A673 (cell line): ENCODE data around the gene PRR5L. TPM values are rescaled to one million over a fixed set of nuclear protein-coding genes. Genes with fewer than 3 reads are reported as not detected.

Experiments
- BruUV-seq: library from RNA; stranded (reverse); fragments of 400-500 nt; replicated peaks from 2 replicates; lab custom pipeline; 2021; lab: Mats Ljungman, UMichigan
- CTCF ChIA-PET: fragments of 300-600 bp; sonication (Branson Sonifier 250); formaldehyde crosslinking; loops from one replicate; lab custom pipeline; 2022; ENCODE audit warnings: antibody characterized with exemption; lab: Charles Lee
- POLR2A ChIA-PET: fragments of 300-600 bp; sonication (Branson Sonifier 250); formaldehyde crosslinking; loops from one replicate; lab custom pipeline; 2022; ENCODE audit warnings: antibody characterized with exemption; ENCODE audit not compliant: low non-redundant PET; lab: Charles Lee
- DNase-seq: peaks from one replicate; pipeline ENCODE4 v3.0.0-alpha.2; 2015; ENCODE audit warnings: low spot score
- H3K27ac ChIP-seq: fragments of 200-600 bp; sonication (generic); 2 replicates; pipeline ENCODE4 v1.5.1; 2016; ENCODE audit warnings: mixed run types, low read depth, mild to moderate bottlenecking, mixed read lengths, antibody characterized with exemption, low read length; ENCODE audit not compliant: poor library complexity, severe bottlenecking
- H3K27me3 ChIP-seq: fragments of 200-600 bp; sonication (generic); replicated peaks from 2 replicates; pipeline ENCODE4 v1.6.1; 2017; ENCODE audit warnings: mixed run types, low read depth, mild to moderate bottlenecking, mixed read lengths, antibody characterized with exemption, low read length; ENCODE audit not compliant: insufficient read depth, poor library complexity
- H3K36me3 ChIP-seq: fragments of 200-600 bp; sonication (generic); 2 replicates; pipeline ENCODE4 v1.6.1; 2016; ENCODE audit warnings: mixed run types, mild to moderate bottlenecking, mixed read lengths, antibody characterized with exemption, low read length; ENCODE audit not compliant: insufficient read depth, poor library complexity, severe bottlenecking
- H3K4me1 ChIP-seq: fragments of 200-600 bp; sonication (generic); 2 replicates; pipeline ENCODE4 v1.6.1; 2017; ENCODE audit warnings: mixed run types, mild to moderate bottlenecking, mixed read lengths, antibody characterized with exemption, low read length; ENCODE audit not compliant: insufficient read depth, poor library complexity, severe bottlenecking
- H3K4me3 ChIP-seq: fragments of 200-600 bp; sonication (generic); 2 replicates; pipeline ENCODE4 v1.5.1; 2016; ENCODE audit warnings: low read depth, mixed run types, mild to moderate bottlenecking, mixed read lengths, low read length; ENCODE audit not compliant: poor library complexity, severe bottlenecking
- H3K9me3 ChIP-seq: fragments of 200-600 bp; sonication (generic); 2 replicates; pipeline ENCODE4 v1.6.1; 2016; ENCODE audit warnings: mixed run types, low read depth, mild to moderate bottlenecking, mixed read lengths, antibody characterized with exemption, low read length; ENCODE audit not compliant: poor library complexity, severe bottlenecking
- EZH2 ChIP-seq: fragments of 200-600 bp; sonication (generic); IDR thresholded peaks from 2 replicates; pipeline ENCODE4 v1.6.1; 2017; ENCODE audit warnings: borderline replicate concordance, low read depth, mild to moderate bottlenecking, mixed read lengths, antibody characterized with exemption, low read length; ENCODE audit not compliant: poor library complexity, severe bottlenecking
- intact Hi-C: fragments of 100-400 bp; cut with micrococcal nuclease; formaldehyde crosslinking; loops from one replicate; pipeline ENCODE4 v1.10.0; 2022; ENCODE audit not compliant: unreplicated experiment
- total RNA-seq: library from RNA; stranded (reverse); gene quantifications from 2 replicates; pipeline ENCODE4 v1.2.3, GENCODE V29; 2021
- TF ChIP-seq, protein P1 (sequence below): fragments of 300-800, 200-600 bp; sonication (generic); conservative IDR thresholded peaks from 2 replicates; pipeline ENCODE4 v1.5.1; 2017; ENCODE audit warnings: low read depth, mild to moderate bottlenecking, antibody characterized with exemption, low read length, moderate library complexity, mixed read lengths

Gene PRR5L
- total RNA-seq, 1 experiment from 2014 or later: 102 TPM

DNA sequence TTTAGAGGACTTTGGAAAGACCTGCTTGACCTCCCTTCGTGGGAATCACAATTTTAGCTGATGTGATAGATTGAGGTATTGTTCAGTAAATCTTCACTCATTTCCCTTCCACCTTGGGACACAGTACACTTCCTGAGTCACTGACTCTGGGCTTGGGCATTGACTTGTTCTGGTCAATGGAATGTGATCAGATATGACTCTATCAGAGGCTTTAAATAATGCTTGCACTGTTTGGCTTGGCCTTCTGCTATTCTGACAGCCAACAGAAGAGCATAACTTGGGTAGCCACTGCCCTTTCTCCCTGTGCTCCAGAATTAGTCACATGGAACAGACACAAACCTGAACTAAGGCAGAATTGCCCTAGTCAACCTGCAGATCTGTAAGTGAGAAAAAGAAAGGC, 12.5 kb downstream of the PRR5L start:
- CTCF ChIA-PET: no interaction called here
- Histone ChIP-seq H3K27me3 (peaks cover 10% of the 10 kb centered on the region), H3K9me3 (no peaks in the 10 kb centered on the region), H3K36me3 (no peaks in the 10 kb centered on the region), H3K27ac (no peak overlapping the region), H3K4me1 (peaks cover 4% of the 10 kb centered on the region), H3K4me3 (no peak overlapping the region)
- DNase-seq: no peak
- no TSS peak for BruUV-seq
- POLR2A ChIA-PET: no interaction called here
- TF ChIP-seq, protein P1, sequence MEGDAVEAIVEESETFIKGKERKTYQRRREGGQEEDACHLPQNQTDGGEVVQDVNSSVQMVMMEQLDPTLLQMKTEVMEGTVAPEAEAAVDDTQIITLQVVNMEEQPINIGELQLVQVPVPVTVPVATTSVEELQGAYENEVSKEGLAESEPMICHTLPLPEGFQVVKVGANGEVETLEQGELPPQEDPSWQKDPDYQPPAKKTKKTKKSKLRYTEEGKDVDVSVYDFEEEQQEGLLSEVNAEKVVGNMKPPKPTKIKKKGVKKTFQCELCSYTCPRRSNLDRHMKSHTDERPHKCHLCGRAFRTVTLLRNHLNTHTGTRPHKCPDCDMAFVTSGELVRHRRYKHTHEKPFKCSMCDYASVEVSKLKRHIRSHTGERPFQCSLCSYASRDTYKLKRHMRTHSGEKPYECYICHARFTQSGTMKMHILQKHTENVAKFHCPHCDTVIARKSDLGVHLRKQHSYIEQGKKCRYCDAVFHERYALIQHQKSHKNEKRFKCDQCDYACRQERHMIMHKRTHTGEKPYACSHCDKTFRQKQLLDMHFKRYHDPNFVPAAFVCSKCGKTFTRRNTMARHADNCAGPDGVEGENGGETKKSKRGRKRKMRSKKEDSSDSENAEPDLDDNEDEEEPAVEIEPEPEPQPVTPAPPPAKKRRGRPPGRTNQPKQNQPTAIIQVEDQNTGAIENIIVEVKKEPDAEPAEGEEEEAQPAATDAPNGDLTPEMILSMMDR: no peak
- TF ChIP-seq EZH2: no peak
- intact Hi-C loops: loop anchor here (5.0 kb wide), 2 partner anchors 64 to 184 kb away; no protein-coding TSS in a partner anchor

DNA sequence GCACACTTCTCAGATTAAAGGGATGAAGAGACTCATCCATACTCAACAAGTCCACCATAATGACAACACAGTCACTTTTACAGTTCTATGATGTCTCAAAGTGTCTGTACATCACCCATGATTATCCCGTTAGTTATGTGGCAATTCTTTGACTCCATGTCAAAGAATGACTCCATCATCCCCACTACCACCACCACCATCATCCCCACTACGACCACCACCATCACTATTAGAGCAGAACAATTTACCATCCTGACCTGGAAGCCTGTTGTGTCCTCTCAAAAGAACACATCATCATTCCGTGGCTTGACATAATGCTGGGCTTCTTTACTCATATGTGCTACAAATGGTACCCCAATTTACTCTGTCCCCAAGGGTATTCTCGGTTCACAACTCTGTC, 13.7 kb downstream of the PRR5L start:
- intact Hi-C loops: loop anchor here (5.0 kb wide), 2 partner anchors 63 to 183 kb away; no protein-coding TSS in a partner anchor
- peaks cover 22% of the 10 kb centered on the region for H3K27me3 ChIP-seq
- no peak for DNase-seq
- H3K4me3 ChIP-seq: no peak overlapping the region
- H3K4me1 ChIP-seq: peaks cover 4% of the 10 kb centered on the region
- H3K27ac ChIP-seq: no peak overlapping the region
- no peaks in the 10 kb centered on the region for H3K36me3 ChIP-seq
- CTCF ChIA-PET: no interaction called here
- no TSS peak for BruUV-seq
- H3K9me3 ChIP-seq: no peaks in the 10 kb centered on the region
- POLR2A ChIA-PET: no interaction called here
- no peak for TF ChIP-seq EZH2
- TF ChIP-seq, protein P1: no peak

DNA sequence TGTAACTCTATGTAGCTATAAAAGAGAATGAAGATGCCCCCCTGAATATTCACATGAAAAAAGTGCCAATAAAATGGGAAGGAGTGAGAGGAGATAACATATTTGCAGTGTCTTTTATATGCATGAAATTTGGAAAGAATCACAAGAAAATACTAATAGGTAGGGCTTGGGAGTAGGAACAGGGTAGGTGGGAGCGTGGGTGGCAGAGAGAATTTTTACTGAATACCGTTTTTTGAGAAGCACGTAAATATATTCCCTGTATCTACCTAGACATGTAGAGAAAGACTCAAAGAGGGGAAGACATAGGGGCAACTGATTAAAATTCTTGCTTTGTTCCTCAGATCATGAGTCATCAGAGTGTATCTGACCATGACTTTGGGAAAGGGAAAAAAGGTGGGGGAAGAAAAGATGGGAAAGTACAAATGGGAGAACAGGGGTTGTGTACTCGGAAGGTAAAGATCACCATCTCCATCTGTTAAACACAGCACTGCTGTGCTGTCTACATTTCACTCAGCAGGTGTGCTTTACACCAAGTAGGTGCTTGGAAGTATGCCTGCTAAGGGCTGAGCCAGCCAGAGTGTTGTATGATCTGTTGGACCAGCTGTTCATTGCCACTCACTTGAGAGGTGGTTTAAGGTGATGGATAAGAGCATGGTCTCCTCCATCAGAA, 16.0 kb downstream of the PRR5L start:
- no peaks in the 10 kb centered on the region for H3K36me3 ChIP-seq
- TF ChIP-seq EZH2: no peak
- TF ChIP-seq, protein P1: no peak
- no peak overlapping the region for H3K27ac ChIP-seq
- POLR2A ChIA-PET: no interaction called here
- no peak overlapping the region for H3K4me3 ChIP-seq
- no TSS peak for BruUV-seq
- H3K9me3 ChIP-seq: no peaks in the 10 kb centered on the region
- H3K27me3 ChIP-seq: peaks cover 44% of the 10 kb centered on the region
- intact Hi-C loops: no loop called here
- H3K4me1 ChIP-seq: peaks cover 3% of the 10 kb centered on the region
- DNase-seq: no peak
- CTCF ChIA-PET: no interaction called here
